SK-N-SH treated with all-trans-retinoic acid at 6 μM for 48 hours (cell line): ENCODE data around the gene APOO.

ENCODE experiments used
- ARNTL ChIP-seq: fragments of 450-650 bp; formaldehyde crosslinking; IDR thresholded peaks from 2 replicates; pipeline ENCODE4 v1.5.0; 2020; ENCODE audit warnings: low read depth, mild to moderate bottlenecking, moderate library complexity, borderline replicate concordance
- BACH2 ChIP-seq: fragments of 250-450 bp; sonication (Bioruptor Pico); IDR thresholded peaks from 2 replicates; pipeline ENCODE4 v1.9.0; 2021; ENCODE audit warnings: mild to moderate bottlenecking, borderline replicate concordance
- CSDC2 ChIP-seq: fragments of 250-450 bp; sonication (Bioruptor Pico); IDR thresholded peaks from 2 replicates; pipeline ENCODE4 v1.5.0; 2020; ENCODE audit warnings: mild to moderate bottlenecking, moderate library complexity
- PPARA ChIP-seq: fragments of 250-450 bp; sonication (Bioruptor Pico); IDR thresholded peaks from 2 replicates; pipeline ENCODE4 v1.5.0; 2020; ENCODE audit warnings: mild to moderate bottlenecking, borderline replicate concordance
- ZFP30 ChIP-seq: fragments of 450-650 bp; formaldehyde crosslinking; IDR thresholded peaks from 2 replicates; pipeline ENCODE4 v1.5.0; 2022; ENCODE audit warnings: mild to moderate bottlenecking, moderate library complexity
- ZNF8 ChIP-seq: fragments of 450-650 bp; formaldehyde crosslinking; IDR thresholded peaks from 2 replicates; pipeline ENCODE4 v1.5.0; 2020; ENCODE audit warnings: mild to moderate bottlenecking, moderate library complexity

GRCh38 chrX:23822397-23822796 lies 85.3 kb downstream of the APOO start:
- TF ChIP-seq ZFP30 (CRISPR knock-in tag), result no peak
- TF ChIP-seq BACH2 (CRISPR knock-in tag), result no peak
- no peak for TF ChIP-seq ARNTL (CRISPR knock-in tag)
- no peak for TF ChIP-seq PPARA
- TF ChIP-seq ZNF8, result no peak
- TF ChIP-seq CSDC2 (CRISPR knock-in tag), result no peak
